MCF 10A (cell line): ENCODE data around the gene MSLN. TPM values are rescaled to one million over a fixed set of nuclear protein-coding genes. Genes with fewer than 3 reads are reported as not detected.
"Not testable (repeated sequence)": the region's sequence is repeated elsewhere in the genome, so short reads cannot be mapped to it uniquely, and the experiment has no call there.

Source experiments
- BruUV-seq: library from RNA; stranded (reverse); fragments of 400-500 nt; replicated peaks from 2 replicates; lab custom pipeline; 2021; lab: Mats Ljungman, UMichigan
- CTCF ChIA-PET: fragments of 300-600 bp; sonication (Branson Sonifier 250); formaldehyde crosslinking; extraction: SDS; loops from one replicate; lab custom pipeline; 2021; ENCODE audit warnings: antibody characterized with exemption, inconsistent platforms; lab: Yijun Ruan, JAX
- POLR2A ChIA-PET: fragments of 300-600, 350-650 bp; sonication (Branson Sonifier 250); formaldehyde crosslinking; extraction: SDS; loops from one replicate; lab custom pipeline; 2020; ENCODE audit warnings: antibody characterized with exemption, inconsistent platforms; lab: Yijun Ruan, JAX
- DNase-seq: peaks from one replicate; pipeline ENCODE4 v3.0.0-alpha.2; 2018; ENCODE audit not compliant: unreplicated experiment
- H3K27ac Mint-ChIP-seq: one replicate; pipeline ENCODE4 v1.8.0; 2022; ENCODE audit warnings: mild to moderate bottlenecking, low read depth, mixed read lengths; ENCODE audit not compliant: unreplicated experiment
- H3K27me3 Mint-ChIP-seq: one replicate; pipeline ENCODE4 v1.8.0; 2022; ENCODE audit warnings: mixed read lengths; ENCODE audit not compliant: insufficient read depth, unreplicated experiment
- H3K36me3 Mint-ChIP-seq: one replicate; pipeline ENCODE4 v1.8.0; 2022; ENCODE audit warnings: mild to moderate bottlenecking, moderate library complexity, mixed read lengths; ENCODE audit not compliant: insufficient read depth, unreplicated experiment
- H3K4me1 Mint-ChIP-seq: one replicate; pipeline ENCODE4 v1.8.0; 2022; ENCODE audit warnings: mixed read lengths; ENCODE audit not compliant: insufficient read depth, unreplicated experiment
- H3K4me3 Mint-ChIP-seq: one replicate; pipeline ENCODE4 v1.8.0; 2022; ENCODE audit warnings: mild to moderate bottlenecking, moderate library complexity, mixed read lengths; ENCODE audit not compliant: unreplicated experiment
- H3K9me3 Mint-ChIP-seq: one replicate; pipeline ENCODE4 v1.8.0; 2022; ENCODE audit warnings: mixed read lengths; ENCODE audit not compliant: unreplicated experiment
- intact Hi-C: fragments of 100-400 bp; cut with micrococcal nuclease; formaldehyde crosslinking; loops from 2 replicates; pipeline ENCODE4 v1.14.1; 2022
- total RNA-seq: library from RNA; stranded (reverse); gene quantifications from 2 replicates; pipeline ENCODE4 v1.2.3, GENCODE V29; 2022
- TF ChIP-seq, protein P1 (sequence below): fragments of 200-600 bp; IDR thresholded peaks from one replicate; pipeline ENCODE4 v1.8.0; 2022; ENCODE audit warnings: antibody characterized with exemption, mild to moderate bottlenecking; ENCODE audit not compliant: unreplicated experiment

MSLN gene
- total RNA-seq, 1 experiment from 2014 or later, result 25.2 TPM

GRCh38 chr16:740459-740763 lies 20.1 kb upstream of the MSLN start:
- peak overlapping the region; percentile 74 for H3K4me3 Mint-ChIP-seq
- CTCF ChIA-PET, result interaction anchor here (0.5 to 5.9 kb wide), 9 partner anchors 9 to 678 kb away, joined by 3 to 37 read pairs (median 9); partner anchors contain the start of gene MSLN
- H3K9me3 Mint-ChIP-seq, result no peaks in the 10 kb centered on the region
- TF ChIP-seq, protein P1, sequence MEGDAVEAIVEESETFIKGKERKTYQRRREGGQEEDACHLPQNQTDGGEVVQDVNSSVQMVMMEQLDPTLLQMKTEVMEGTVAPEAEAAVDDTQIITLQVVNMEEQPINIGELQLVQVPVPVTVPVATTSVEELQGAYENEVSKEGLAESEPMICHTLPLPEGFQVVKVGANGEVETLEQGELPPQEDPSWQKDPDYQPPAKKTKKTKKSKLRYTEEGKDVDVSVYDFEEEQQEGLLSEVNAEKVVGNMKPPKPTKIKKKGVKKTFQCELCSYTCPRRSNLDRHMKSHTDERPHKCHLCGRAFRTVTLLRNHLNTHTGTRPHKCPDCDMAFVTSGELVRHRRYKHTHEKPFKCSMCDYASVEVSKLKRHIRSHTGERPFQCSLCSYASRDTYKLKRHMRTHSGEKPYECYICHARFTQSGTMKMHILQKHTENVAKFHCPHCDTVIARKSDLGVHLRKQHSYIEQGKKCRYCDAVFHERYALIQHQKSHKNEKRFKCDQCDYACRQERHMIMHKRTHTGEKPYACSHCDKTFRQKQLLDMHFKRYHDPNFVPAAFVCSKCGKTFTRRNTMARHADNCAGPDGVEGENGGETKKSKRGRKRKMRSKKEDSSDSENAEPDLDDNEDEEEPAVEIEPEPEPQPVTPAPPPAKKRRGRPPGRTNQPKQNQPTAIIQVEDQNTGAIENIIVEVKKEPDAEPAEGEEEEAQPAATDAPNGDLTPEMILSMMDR, result no peak
- peak overlapping the region; percentile 84 for H3K27ac Mint-ChIP-seq
- H3K36me3 Mint-ChIP-seq, result peaks cover 32% of the 10 kb centered on the region
- intact Hi-C loops, result no loop called here
- no peaks in the 10 kb centered on the region for H3K27me3 Mint-ChIP-seq
- no peak for DNase-seq
- POLR2A ChIA-PET, result interaction anchor here (0.7 to 3.6 kb wide), 17 partner anchors 9 to 54 kb away, joined by 3 to 26 read pairs (median 7); partner anchors contain the start of genes ANTKMT, CCDC78, HAGHL and METRN
- H3K4me1 Mint-ChIP-seq, result peaks cover 6% of the 10 kb centered on the region
- BruUV-seq, result no TSS peak

- Mint-ChIP-seq H3K36me3 (peaks cover 32% of the 10 kb centered on the region), H3K27ac (peak within 1 kb of the TSS; percentile 84), H3K27me3 (no peaks in the 10 kb centered on the region), H3K4me3 (peak within 1 kb of the TSS; percentile 74), H3K4me1 (peaks cover 6% of the 10 kb centered on the region), H3K9me3 (no peaks in the 10 kb centered on the region)
- TF ChIP-seq, protein P1, result peak; percentile 96
- BruUV-seq, result TSS peak; percentile 77
- DNase-seq, result peak; percentile 88
- CTCF ChIA-PET, result interaction anchor here (0.5 to 5.9 kb wide), 17 partner anchors 9 to 323 kb away, joined by 3 to 37 read pairs (median 4); partner anchors contain the start of genes CHTF18, MSLN and RPUSD1
- POLR2A ChIA-PET, result interaction anchor here (0.5 to 3.6 kb wide), 20 partner anchors 8 to 216 kb away, joined by 3 to 26 read pairs (median 6); partner anchors contain the start of genes ANTKMT, CCDC78, HAGHL and METRN
- intact Hi-C loops, result no loop called here
Measured at GRCh38 chr16:740764-741505, 19.6 kb upstream of the MSLN start, which contains the start of gene CIAO3. Gene CIAO3, minus strand, starts transcription at chr16:740997. Its CDS starts 12 bp downstream, at chr16:740985.

DNA sequence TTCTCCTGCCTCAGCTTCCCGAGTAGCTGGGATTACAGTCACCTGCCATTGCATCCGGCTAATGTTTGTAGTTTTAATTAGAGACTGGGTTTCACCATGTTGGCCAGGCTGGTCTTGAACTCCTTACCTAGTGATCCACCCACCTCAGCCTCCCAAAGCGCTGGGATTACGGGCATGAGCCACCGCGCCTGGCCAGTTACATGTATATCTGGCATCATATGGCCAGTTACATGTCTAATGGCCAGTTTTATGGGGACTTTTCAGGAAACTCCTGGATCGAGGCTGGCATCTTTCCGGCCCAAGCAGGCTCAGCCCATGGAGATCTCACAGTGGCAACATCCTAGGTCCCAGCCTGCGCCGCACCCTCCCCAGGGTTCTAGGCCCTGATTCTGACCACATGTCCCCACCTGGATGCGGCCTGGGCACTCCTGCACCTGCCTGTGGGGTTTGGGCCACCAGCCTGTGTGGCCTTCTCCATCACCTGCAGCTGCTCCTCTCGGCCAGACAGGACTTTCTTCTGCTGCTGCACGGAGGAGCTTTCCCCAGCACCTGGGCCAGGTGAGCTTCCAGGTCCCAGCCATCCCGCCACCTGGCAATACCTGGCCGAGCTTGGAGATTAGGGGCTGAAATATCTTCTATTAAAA lies 18.4 kb upstream of the MSLN start:
- ChIA-PET CTCF (interaction anchor here (0.6 to 5.9 kb wide), 13 partner anchors 9 to 361 kb away, joined by 3 to 37 read pairs (median 5); partner anchors contain the start of gene MSLN), POLR2A (interaction anchor here (1.7 to 3.6 kb wide), 7 partner anchors 13 to 42 kb away, joined by 5 to 26 read pairs (median 19); partner anchors contain the start of genes ANTKMT and MSLN)
- H3K27ac Mint-ChIP-seq, result peak overlapping the region; percentile 84
- TF ChIP-seq, protein P1, result no peak
- intact Hi-C loops, result no loop called here
- peaks cover 22% of the 10 kb centered on the region for H3K36me3 Mint-ChIP-seq
- H3K4me1 Mint-ChIP-seq, result peaks cover 6% of the 10 kb centered on the region
- H3K9me3 Mint-ChIP-seq, result no peaks in the 10 kb centered on the region
- DNase-seq, result no peak
- BruUV-seq, result no TSS peak
- H3K4me3 Mint-ChIP-seq, result peak overlapping the region; percentile 74
- H3K27me3 Mint-ChIP-seq, result no peaks in the 10 kb centered on the region

DNA sequence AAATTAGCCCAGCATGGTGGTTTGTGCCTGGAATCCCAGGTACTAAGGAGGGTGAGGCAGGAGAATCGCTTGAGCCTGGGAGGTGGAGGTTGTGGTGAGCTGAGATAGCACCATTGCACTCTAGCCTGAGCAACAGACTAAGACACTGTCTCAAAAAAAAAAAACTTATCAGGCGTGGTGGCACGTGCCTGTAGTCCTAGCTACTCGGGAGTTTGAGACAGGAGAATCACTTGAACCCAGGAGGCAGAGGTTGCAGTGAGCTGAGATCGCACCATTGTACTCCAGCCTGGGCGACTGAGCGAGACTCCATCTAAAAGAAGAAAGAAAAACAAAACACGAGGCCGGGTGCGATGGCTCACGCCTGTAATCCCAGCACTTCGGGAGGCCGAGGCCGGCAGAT lies 17.6 kb upstream of the MSLN start:
- Mint-ChIP-seq H3K27ac (peak overlapping the region; percentile 54), H3K36me3 (peaks cover 14% of the 10 kb centered on the region)
- DNase-seq, H3K4me3 Mint-ChIP-seq, intact Hi-C loops, BruUV-seq, H3K9me3 Mint-ChIP-seq, H3K4me1 Mint-ChIP-seq, H3K27me3 Mint-ChIP-seq, POLR2A ChIA-PET: not testable (repeated sequence)
- CTCF ChIA-PET, result interaction anchor here (0.6 to 4.0 kb wide), 5 partner anchors 9 to 360 kb away, joined by 3 to 32 read pairs (median 3); no protein-coding TSS in a partner anchor
